NCI-H1436 (cell line): ENCODE data around the gene HTR4.
A peak's percentile ranks its signal among the peaks of the same experiment; 100 is the strongest.
"Not testable (repeated sequence)": the region's sequence is repeated elsewhere in the genome, so short reads cannot be mapped to it uniquely, and the experiment has no call there.

Source experiments
- DNase-seq: peaks from one replicate; lab custom pipeline; 2025; lab: John Stamatoyannopoulos, UW

The HTR4 gene

GRCh38 chr5:148532969-148533670 is 121.2 kb downstream of the HTR4 start:
- DNase-seq: peak; percentile 6

GRCh38 chr5:148529450-148529849 is 124.9 kb downstream of the HTR4 start:
- not testable (repeated sequence) for DNase-seq

GRCh38 chr5:148524721-148525120 is 129.6 kb downstream of the HTR4 start:
- DNase-seq: no peak

GRCh38 chr5:148523139-148523538 is 131.2 kb downstream of the HTR4 start:
- no peak for DNase-seq

- DNase-seq: no peak
Measured at GRCh38 chr5:148515460-148515859, 138.9 kb downstream of the HTR4 start.

GRCh38 chr5:148514344-148514743 is 140.0 kb downstream of the HTR4 start:
- DNase-seq: no peak

GRCh38 chr5:148512498-148512897 is 141.8 kb downstream of the HTR4 start:
- DNase-seq: no peak

- no peak for DNase-seq
Measured at GRCh38 chr5:148511810-148512347, 142.4 kb downstream of the HTR4 start.

- DNase-seq: no peak
Measured at GRCh38 chr5:148509893-148510292, 144.4 kb downstream of the HTR4 start.

GRCh38 chr5:148507648-148508047 is 146.7 kb downstream of the HTR4 start:
- DNase-seq: no peak

- DNase-seq: no peak
Measured at GRCh38 chr5:148499452-148499851, 154.9 kb downstream of the HTR4 start.

- DNase-seq: no peak
Measured at GRCh38 chr5:148497757-148498156, 156.6 kb downstream of the HTR4 start.

- no peak for DNase-seq
Measured at GRCh38 chr5:148492351-148492750, 162.0 kb downstream of the HTR4 start.

- no peak for DNase-seq
Measured at GRCh38 chr5:148491793-148492184, 162.5 kb downstream of the HTR4 start.

GRCh38 chr5:148491015-148491792 is 163.1 kb downstream of the HTR4 start:
- DNase-seq: no peak

GRCh38 chr5:148488757-148489156 is 165.6 kb downstream of the HTR4 start:
- DNase-seq: no peak

- DNase-seq: no peak
Measured at GRCh38 chr5:148486456-148486855, 167.9 kb downstream of the HTR4 start.

GRCh38 chr5:148484651-148485050 is 169.7 kb downstream of the HTR4 start:
- DNase-seq: no peak

- no peak for DNase-seq
Measured at GRCh38 chr5:148483750-148484149, 170.6 kb downstream of the HTR4 start.

GRCh38 chr5:148482697-148483462 is 171.4 kb downstream of the HTR4 start:
- no peak for DNase-seq

- no peak for DNase-seq
Measured at GRCh38 chr5:148482196-148482595, 172.1 kb downstream of the HTR4 start.

- DNase-seq: no peak
Measured at GRCh38 chr5:148477429-148477828, 176.9 kb downstream of the HTR4 start.
